ENCODE measurements around the gene VPS13C.

Gene VPS13C

GRCh38 chr15:62079594-62079993 is 19.3 kb upstream of the VPS13C start:
- H3K4me3 ChIP-seq (replicated peaks in 1 of 2; ENCODE audit: low read depth in 2 of 2, low read length in 2 of 2), result no peak overlapping the region
- no peak for TF ChIP-seq CTCF (IDR thresholded peaks at IDR 0.05; ENCODE audit: low read depth, low read length)
- no peak for DNase-seq (ENCODE audit: low read depth in 2 of 2)

- H3K4me3 ChIP-seq (replicated peaks in 1 of 2; ENCODE audit: low read depth in 2 of 2, low read length in 2 of 2), result no peak overlapping the region
- no peak for TF ChIP-seq CTCF (IDR thresholded peaks at IDR 0.05; ENCODE audit: low read depth, low read length)
- peak; percentile 55 to 71 for DNase-seq (ENCODE audit: low read depth in 2 of 2)
Observed at GRCh38 chr15:62075595-62076277, 15.5 kb upstream of the VPS13C start.

- peak; percentile 48 for TF ChIP-seq CTCF (IDR thresholded peaks at IDR 0.05; ENCODE audit: low read depth, low read length)
- DNase-seq (ENCODE audit: low read depth in 2 of 2), result peak; percentile 74 to 76
- no peak overlapping the region for H3K4me3 ChIP-seq (replicated peaks in 1 of 2; ENCODE audit: low read depth in 2 of 2, low read length in 2 of 2)
Observed at GRCh38 chr15:62071711-62072308, 11.6 kb upstream of the VPS13C start.

GRCh38 chr15:62069551-62069950 is 9.3 kb upstream of the VPS13C start:
- no peak for DNase-seq (ENCODE audit: low read depth in 2 of 2)
- H3K4me3 ChIP-seq (replicated peaks in 1 of 2; ENCODE audit: low read depth in 2 of 2, low read length in 2 of 2), result no peak overlapping the region
- TF ChIP-seq CTCF (IDR thresholded peaks at IDR 0.05; ENCODE audit: low read depth, low read length), result no peak

GRCh38 chr15:62068810-62069167 is 8.5 kb upstream of the VPS13C start:
- H3K4me3 ChIP-seq (replicated peaks in 1 of 2; ENCODE audit: low read depth in 2 of 2, low read length in 2 of 2), result peak overlapping the region in 1 of 2 donors; percentile 53
- DNase-seq (ENCODE audit: low read depth in 2 of 2), result peak; percentile 19 to 43
- TF ChIP-seq CTCF (IDR thresholded peaks at IDR 0.05; ENCODE audit: low read depth, low read length), result no peak

GRCh38 chr15:62068071-62068809 is 8.0 kb upstream of the VPS13C start:
- TF ChIP-seq CTCF (IDR thresholded peaks at IDR 0.05; ENCODE audit: low read depth, low read length), result no peak
- H3K4me3 ChIP-seq (replicated peaks in 1 of 2; ENCODE audit: low read depth in 2 of 2, low read length in 2 of 2), result peak overlapping the region; percentile 20 to 53
- peak; percentile 48 to 60 for DNase-seq (ENCODE audit: low read depth in 2 of 2)

Measured in cardiac fibroblast (primary cell).